ENCODE results near the gene METTL26.

METTL26 gene

GRCh38 chr16:636206-637080, at the start of gene METTL26:
TSS of gene METTL26 (minus strand) at chr16:636305. CDS start at chr16:636290, 15 bp downstream.
- peak; percentile 87 for DNase-seq (ENCODE audit: low read depth)

GRCh38 chr16:684961-685696, 49.0 kb upstream of the METTL26 start:
- no peak for DNase-seq (ENCODE audit: low read depth)

- peak; percentile 96 for DNase-seq (ENCODE audit: low read depth)
Observed at GRCh38 chr16:684071-684794, 48.1 kb upstream of the METTL26 start, which contains the start of gene JMJD8. TSS of gene JMJD8 (minus strand) at chr16:684334. CDS start at chr16:684319, 15 bp downstream.

GRCh38 chr16:683396-684070, 47.4 kb upstream of the METTL26 start:
- no peak for DNase-seq (ENCODE audit: low read depth)

- DNase-seq (ENCODE audit: low read depth), result no peak
Observed at GRCh38 chr16:682493-683395, 46.6 kb upstream of the METTL26 start.

- DNase-seq (ENCODE audit: low read depth), result no peak
Observed at GRCh38 chr16:681746-682427, 45.8 kb upstream of the METTL26 start.

GRCh38 chr16:680967-681745, 45.1 kb upstream of the METTL26 start:
- DNase-seq (ENCODE audit: low read depth), result no peak

GRCh38 chr16:680625-680945, 44.5 kb upstream of the METTL26 start:
- DNase-seq (ENCODE audit: low read depth), result no peak

GRCh38 chr16:679814-680624, 43.9 kb upstream of the METTL26 start, which contains the start of gene STUB1:
TSS of gene STUB1 (plus strand) at chr16:680410. CDS start at chr16:680526, 116 bp downstream.
- peak; percentile 79 for DNase-seq (ENCODE audit: low read depth)

- no peak for DNase-seq (ENCODE audit: low read depth)
Observed at GRCh38 chr16:678858-679813, 43.0 kb upstream of the METTL26 start.

- no peak for DNase-seq (ENCODE audit: low read depth)
Observed at GRCh38 chr16:678209-678857, 42.2 kb upstream of the METTL26 start.

GRCh38 chr16:677316-678190, 41.4 kb upstream of the METTL26 start:
- DNase-seq (ENCODE audit: low read depth), result no peak

- DNase-seq (ENCODE audit: low read depth), result no peak
Observed at GRCh38 chr16:676913-677312, 40.8 kb upstream of the METTL26 start.

- DNase-seq (ENCODE audit: low read depth), result no peak
Observed at GRCh38 chr16:676565-676902, 40.4 kb upstream of the METTL26 start.

GRCh38 chr16:675884-676564, 39.9 kb upstream of the METTL26 start:
- no peak for DNase-seq (ENCODE audit: low read depth)
